Measurements from ENCODE around the gene RER1.

- TF ChIP-seq CTCF (IDR thresholded peaks at IDR 0.05) (no peak), POLR2A (IDR thresholded peaks at IDR 0.05) (no peak)
These were observed 22.1 kb downstream of the RER1 start for GRCh38 chr1:2413495-2414296.
